GM18858 (cell line): Measurements from ENCODE around the gene SEMA3F.
"Not testable (repeated sequence)": the region's sequence is repeated elsewhere in the genome, so short reads cannot be mapped to it uniquely, and the experiment has no call there.

Experiments
- ATAC-seq: cut with Tn5 transposase; IDR thresholded peaks from one replicate; pipeline ENCODE4 v1.9.1; 2021; ENCODE audit not compliant: unreplicated experiment

Gene SEMA3F

GRCh38 chr3:50210176-50210509, 55.0 kb downstream of the SEMA3F start:
- ATAC-seq = no peak

GRCh38 chr3:50210510-50211367, 55.6 kb downstream of the SEMA3F start:
- no peak for ATAC-seq

DNA sequence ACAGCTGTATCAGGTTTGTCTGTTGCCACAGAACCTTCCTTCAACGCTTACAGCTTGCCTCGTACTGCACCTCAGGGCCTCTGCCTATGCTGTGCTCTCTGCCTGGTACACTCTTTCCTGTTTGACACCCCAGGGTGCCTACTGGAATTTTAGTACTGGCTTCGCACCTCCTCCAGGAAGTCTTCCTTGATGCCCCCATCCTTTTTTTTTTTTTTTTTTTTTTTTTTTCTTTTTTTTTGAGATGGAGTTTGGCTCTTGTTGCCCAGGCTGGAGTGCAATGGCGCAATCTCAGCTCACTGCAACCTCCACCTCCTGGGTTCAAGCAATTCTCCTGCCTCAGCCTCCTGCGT, 56.2 kb downstream of the SEMA3F start:
- ATAC-seq = not testable (repeated sequence)

DNA sequence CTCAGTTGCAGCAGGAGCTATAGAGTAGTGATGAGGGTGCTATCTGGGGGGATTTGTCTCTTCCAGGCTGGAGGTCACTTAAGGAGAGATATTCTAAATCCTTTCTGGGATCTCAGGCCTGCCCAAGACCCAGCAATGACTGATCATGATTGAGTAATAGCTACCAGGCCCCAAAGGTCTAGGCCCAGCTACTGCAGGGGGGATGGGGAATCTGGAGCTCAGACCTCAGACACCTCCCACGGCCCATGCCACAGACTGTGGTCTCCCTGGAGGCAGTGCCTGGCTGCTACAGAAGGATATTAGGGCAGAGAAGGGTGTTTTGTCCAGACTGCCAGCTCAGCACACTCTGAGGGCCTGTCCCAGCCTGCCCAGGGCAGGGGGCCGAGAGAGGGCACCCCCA, 56.8 kb downstream of the SEMA3F start:
- no peak for ATAC-seq

- no peak for ATAC-seq
Observed at GRCh38 chr3:50212502-50212901, 57.4 kb downstream of the SEMA3F start.

- ATAC-seq = no peak
Observed at GRCh38 chr3:50212971-50213370, 57.8 kb downstream of the SEMA3F start.

DNA sequence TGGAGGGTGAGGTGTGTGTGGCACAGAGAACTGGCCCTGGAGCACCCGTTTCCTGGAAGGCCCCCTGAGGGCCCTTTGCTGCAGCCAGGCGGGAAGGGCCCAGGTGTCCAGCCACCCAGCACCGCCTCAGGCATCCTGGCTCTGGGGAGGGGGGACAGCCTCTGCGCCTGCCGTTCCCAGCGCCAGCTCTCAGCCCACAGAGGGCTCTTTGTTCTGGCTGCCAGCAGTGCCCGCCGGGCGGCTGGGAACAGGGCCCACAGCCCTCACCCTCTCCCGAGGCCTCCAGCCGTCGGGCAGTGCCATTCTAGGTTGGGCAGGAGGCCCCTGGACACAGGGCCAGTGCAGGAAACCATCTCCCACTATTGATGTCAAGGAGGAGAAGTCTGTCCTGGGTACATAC, 58.2 kb downstream of the SEMA3F start:
- ATAC-seq = no peak

- ATAC-seq = no peak
Observed at GRCh38 chr3:50214824-50215223, 59.7 kb downstream of the SEMA3F start.

- no peak for ATAC-seq
Observed at GRCh38 chr3:50215529-50215928, 60.4 kb downstream of the SEMA3F start.

DNA sequence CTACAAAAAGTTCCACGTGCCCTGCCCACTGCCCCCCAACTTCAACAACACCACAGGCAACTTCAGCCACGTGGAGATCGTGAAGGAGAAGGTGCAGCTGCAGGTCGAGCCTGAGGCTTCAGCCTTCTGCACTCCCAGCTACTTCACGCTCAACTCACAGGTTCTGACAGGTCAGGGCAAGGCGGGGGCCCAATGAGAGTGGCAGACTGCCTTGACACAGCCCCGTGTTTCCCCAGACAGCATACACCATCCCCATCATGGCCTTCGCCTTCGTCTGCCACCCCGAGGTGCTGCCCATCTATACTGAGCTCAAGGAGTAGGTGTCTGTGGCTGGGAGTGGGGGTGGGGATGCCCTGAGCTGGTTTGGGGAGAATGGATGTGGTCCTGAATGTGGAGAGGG, 62.6 kb downstream of the SEMA3F start:
- ATAC-seq = no peak

DNA sequence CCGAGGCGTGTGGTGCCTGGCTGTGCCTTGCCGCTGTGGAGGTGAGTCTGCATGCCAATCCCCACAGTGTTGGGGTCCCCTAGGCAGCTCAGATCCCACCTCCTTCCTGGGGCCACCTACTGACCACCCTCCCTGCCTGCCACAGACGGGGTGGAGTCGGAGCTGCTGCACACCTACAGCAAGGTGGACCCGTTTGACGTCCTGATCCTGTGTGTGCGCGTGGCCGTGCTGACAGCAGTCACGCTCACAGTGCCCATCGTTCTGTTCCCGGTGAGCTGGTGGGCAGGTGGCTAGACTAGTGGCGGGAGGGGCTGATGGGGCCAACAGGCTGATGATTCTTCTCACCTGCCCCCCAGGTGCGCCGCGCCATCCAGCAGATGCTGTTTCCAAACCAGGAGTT, 63.3 kb downstream of the SEMA3F start:
- ATAC-seq = no peak

DNA sequence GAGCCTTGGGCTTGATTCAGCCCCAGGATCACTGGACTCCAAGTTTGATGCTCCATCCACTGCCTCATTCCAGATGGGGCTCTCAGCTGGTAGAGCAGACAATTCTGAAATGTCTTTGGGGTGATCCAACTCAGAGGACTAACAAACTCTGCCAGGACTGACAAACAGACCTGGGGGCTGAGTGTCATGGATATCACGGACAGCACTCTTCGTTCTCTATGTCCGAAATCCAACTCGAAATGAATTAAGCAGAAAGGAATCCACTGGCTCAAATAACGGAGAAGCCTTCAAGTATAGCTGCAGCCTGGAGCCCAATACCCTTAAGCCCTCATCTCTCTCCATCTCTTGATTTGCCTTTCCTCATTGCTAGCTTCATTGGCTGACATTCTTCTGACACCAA, 64.2 kb downstream of the SEMA3F start:
- ATAC-seq = no peak

- ATAC-seq = no peak
Observed at GRCh38 chr3:50220109-50220508, 65.0 kb downstream of the SEMA3F start.

- ATAC-seq = no peak
Observed at GRCh38 chr3:50221051-50221410, 65.9 kb downstream of the SEMA3F start.

DNA sequence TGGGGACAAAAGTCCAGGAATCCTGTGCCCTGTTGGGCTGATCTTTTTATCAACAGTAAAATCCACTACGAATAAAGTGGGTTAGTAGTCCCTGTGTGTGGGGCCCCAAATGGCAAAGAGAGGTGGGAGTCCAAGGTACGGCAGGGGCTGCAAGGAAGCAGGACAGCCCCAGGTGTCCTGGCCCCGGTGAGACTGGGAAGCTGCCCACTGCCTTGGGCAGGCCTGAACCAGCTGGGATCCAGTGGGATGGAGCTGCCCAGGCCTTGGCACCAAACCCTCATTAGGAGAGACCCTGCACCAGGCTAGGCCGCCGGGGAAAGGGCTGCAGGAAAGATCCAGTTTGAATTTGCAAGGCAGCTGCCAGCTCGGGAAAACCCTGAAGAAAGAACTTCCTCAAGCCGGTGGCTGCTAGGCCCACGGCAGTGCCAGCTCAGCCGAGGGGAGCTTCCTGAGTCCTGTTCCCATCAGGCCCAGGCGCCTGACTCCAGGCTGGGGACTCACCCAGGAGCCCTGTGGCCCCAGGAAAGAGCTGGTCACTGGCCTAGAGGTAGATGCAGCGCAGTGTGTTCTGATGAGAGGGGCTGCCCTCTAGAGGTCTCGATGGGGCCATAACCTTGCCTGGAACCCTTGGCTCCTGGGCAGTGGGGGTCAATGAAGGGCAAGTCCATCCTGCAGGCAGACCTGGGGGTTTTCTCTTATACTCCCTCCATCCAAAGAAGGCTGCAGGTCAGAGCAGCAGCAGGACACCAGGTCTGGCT, 66.5 kb downstream of the SEMA3F start:
- no peak for ATAC-seq

DNA sequence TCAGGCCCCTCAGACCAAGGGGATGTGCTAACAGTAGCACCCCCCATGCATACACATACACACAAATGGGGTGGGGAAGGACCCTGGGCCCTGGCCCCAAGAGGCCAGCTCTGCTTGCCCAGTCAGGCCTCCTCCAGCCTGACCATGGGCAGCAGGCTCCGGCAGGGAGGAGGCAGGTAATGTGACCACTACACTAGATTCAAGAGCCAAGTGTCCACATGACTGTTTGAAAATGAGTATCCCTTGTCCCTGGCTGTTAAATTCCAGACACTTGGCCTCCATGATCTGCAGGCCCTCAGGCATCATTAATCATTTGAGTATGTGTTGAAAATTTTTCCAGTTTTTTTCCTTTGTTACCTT, 67.0 kb downstream of the SEMA3F start:
- ATAC-seq = no peak

- no peak for ATAC-seq
Observed at GRCh38 chr3:50224639-50225038, 69.5 kb downstream of the SEMA3F start.

DNA sequence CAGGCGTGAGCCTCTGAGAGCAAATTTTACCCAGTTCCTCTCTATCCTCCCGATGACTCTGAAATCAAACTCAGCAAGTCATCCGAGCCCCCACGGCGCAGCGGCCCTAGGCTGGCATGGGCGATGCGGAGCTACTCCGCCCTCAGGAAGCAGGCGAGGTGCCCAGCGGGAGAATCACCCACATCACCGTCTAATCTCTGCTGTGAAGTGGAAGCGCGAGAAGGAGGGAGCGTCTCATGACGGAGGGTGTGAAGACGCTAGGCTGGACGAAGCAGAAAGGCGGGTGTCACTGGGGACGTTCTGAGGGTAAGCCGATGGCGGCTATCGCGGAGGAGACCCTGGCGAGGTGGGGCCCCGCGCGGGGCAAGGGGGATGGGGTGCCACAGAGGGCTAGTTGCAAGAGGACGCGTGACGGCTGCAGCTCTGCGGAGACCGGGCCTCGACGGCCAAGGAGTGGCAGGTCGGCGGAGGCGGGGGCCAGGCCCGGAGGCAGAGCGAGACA, 71.8 kb downstream of the SEMA3F start:
- ATAC-seq = no peak

- ATAC-seq = peak; percentile 75
Observed at GRCh38 chr3:50227390-50228183, 72.5 kb downstream of the SEMA3F start.

DNA sequence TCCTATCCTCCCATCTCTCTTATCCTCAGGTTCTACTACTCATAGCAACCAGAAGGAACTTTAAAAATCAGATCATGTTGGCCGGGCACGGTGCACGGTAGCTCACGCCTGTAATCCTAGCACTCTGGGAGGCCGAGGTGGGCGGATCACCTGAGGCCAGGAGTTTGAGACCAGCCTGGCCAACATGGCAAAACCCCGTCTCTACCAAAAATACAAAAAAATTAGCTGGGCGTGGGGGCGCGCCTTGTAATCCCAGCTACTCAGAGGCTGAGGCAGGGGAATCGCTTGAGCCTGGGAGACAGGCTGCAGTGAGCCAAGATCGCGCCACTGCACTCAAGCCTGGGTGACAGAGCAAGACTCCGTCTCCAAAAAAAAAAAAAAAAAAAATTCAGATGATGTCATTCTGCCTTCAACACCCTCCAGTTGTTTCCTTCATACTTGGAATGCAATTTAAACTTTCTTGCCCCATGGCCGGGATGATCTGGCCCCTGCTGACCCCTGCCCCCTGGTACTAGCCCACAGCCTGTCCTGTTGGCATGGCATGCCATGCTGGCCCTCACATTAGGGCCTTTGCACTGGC, 73.2 kb downstream of the SEMA3F start:
- not testable (repeated sequence) for ATAC-seq

DNA sequence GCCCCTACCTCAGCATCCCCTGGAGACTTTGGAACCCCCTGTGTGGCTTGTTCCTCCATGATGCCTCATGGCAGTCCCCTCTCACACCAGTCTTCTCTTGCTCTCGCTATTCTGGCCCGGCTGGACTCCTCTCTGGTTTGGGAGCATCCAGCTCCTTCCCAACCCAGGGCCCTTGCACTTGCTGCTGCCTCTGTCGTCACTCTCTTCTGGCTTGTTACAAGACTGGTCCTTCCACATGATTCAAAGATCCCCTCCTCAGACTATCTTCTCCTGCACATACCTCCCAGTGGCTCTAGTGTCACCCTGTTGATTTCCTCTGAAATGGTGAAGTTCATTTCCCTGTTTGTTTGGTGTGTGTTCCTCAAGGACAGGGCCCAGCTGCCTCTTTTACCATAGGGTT, 74.4 kb downstream of the SEMA3F start:
- ATAC-seq = no peak
